GM20000 (cell line): ENCODE results near the gene FAM241B.

Experiments
- DNase-seq: peaks from one replicate; pipeline ENCODE4 v3.0.0; 2012; ENCODE audit warnings: low spot score
- CTCF ChIP-seq: IDR thresholded peaks from 2 replicates; pipeline ENCODE4 v1.5.1; 2012; ENCODE audit warnings: mild to moderate bottlenecking, control low read depth; ENCODE audit errors: extremely low read depth, missing control alignments

Gene FAM241B

GRCh38 chr10:69633673-69634635 lies 3.9 kb downstream of the FAM241B start:
- no peak for TF ChIP-seq CTCF

GRCh38 chr10:69634759-69635425 lies 4.8 kb downstream of the FAM241B start:
- TF ChIP-seq CTCF, result no peak
- DNase-seq, result no peak

More at GRCh38 chr10:69633673-69634635, 3.9 kb downstream of the FAM241B start:
- DNase-seq, result no peak

GRCh38 chr10:69635428-69636272 lies 5.6 kb downstream of the FAM241B start:
- no peak for DNase-seq
- TF ChIP-seq CTCF, result no peak

- no peak for TF ChIP-seq CTCF
- DNase-seq, result no peak
Observed at GRCh38 chr10:69636273-69636575, 6.2 kb downstream of the FAM241B start.

GRCh38 chr10:69636626-69637605 lies 6.9 kb downstream of the FAM241B start:
- no peak for TF ChIP-seq CTCF
- DNase-seq, result no peak

- no peak for TF ChIP-seq CTCF
Observed at GRCh38 chr10:69638642-69639041, 8.6 kb downstream of the FAM241B start.

More at GRCh38 chr10:69638642-69639041, 8.6 kb downstream of the FAM241B start:
- no peak for DNase-seq
